ENCODE measurements around the gene AFG1L.

DNA sequence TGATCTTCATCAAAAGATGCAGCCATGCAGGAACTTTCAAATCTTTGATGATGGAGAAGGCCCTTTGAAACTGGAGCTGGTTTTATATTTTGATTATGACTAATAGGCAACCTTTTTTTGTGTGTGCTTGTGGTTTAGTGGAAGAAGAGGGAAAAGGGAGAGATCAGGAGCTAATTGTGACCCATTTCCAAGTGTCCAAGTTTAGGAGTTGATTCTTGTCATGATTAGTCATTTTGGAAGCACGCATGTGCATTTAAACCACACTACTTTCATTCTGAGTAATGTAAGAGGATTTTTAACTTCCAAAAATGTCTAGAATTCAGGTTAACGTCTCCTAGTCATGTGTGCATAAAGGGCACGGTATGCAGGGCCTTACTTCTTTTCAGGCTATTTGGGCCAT lies 269.3 kb downstream of the AFG1L start:
- TF ChIP-seq, protein P1, sequence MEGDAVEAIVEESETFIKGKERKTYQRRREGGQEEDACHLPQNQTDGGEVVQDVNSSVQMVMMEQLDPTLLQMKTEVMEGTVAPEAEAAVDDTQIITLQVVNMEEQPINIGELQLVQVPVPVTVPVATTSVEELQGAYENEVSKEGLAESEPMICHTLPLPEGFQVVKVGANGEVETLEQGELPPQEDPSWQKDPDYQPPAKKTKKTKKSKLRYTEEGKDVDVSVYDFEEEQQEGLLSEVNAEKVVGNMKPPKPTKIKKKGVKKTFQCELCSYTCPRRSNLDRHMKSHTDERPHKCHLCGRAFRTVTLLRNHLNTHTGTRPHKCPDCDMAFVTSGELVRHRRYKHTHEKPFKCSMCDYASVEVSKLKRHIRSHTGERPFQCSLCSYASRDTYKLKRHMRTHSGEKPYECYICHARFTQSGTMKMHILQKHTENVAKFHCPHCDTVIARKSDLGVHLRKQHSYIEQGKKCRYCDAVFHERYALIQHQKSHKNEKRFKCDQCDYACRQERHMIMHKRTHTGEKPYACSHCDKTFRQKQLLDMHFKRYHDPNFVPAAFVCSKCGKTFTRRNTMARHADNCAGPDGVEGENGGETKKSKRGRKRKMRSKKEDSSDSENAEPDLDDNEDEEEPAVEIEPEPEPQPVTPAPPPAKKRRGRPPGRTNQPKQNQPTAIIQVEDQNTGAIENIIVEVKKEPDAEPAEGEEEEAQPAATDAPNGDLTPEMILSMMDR (IDR thresholded peaks at IDR 0.05; ENCODE audit: low read depth, low read length): no peak
- no peak for TF ChIP-seq EZH2phosphoT487 (IDR thresholded peaks at IDR 0.05; ENCODE audit: low read depth)

Data from OCI-LY3 (cell line).